GM18868 (cell line): ENCODE measurements around the gene PRKG1.

Experiments
- ATAC-seq: cut with Tn5 transposase; IDR thresholded peaks from one replicate; pipeline ENCODE4 v1.9.1; 2021; ENCODE audit warnings: mild to moderate bottlenecking, moderate library complexity; ENCODE audit not compliant: unreplicated experiment

Gene PRKG1

GRCh38 chr10:52066383-52066782 is 992.1 kb downstream of the PRKG1 start:
- ATAC-seq = no peak

DNA sequence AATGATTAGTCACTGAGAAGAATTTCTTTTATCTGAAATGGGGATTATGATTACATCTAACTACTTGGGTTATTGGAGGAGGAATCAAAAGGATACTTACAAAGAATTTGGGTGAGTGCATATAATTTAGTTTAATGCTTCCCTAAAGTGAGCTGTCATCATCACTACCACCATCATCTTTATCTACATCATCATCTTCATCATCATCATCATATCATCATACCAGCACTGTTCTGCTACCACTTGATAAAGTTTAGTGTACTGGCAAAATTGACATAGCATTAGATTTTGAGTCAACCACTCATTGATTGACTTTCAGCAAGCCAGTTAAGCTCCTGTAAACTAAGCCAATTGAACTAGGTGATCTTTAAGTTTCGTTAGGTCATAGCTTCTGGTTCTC is 994.2 kb downstream of the PRKG1 start:
- no peak for ATAC-seq

DNA sequence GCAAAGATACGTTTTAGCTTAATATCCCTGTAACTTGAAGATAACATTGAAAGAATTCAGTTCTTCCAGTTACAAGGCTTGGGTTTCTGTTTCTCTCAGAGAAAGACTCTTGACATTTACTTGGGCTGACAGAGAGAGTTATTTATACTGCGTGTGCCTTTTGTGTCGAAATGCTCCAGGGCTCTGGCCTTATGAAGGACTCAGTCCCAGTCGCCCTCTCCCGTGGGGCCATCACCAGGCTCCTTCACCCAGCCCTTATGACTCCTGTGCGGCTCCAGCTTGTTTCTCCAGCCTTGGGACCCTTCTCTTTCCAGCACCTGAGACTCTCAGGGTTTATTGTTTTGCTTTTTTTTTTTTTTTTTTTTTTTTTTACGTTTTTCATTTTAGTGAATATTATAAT is 997.5 kb downstream of the PRKG1 start:
- no peak for ATAC-seq

GRCh38 chr10:52074505-52075026 is 1000.3 kb downstream of the PRKG1 start:
- ATAC-seq = no peak

DNA sequence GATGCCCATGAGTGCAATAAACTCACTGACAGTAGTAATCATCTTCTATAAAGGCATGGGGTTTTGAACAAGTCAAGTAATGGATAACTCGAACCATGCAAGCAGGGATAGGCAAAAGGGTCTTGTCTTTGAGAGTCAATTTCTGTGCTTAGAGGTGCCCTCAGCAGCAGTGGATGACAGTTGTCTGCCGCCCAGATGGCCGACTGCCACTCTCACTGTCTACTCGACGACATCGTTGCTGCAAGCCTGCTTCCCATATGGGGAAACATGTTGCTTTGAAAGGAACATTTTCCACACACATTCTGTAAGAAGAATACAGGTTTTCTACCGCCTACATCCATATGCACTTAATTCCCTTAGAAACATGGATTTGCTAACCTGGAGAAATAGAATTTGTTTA is 1003.5 kb downstream of the PRKG1 start:
- ATAC-seq = no peak

DNA sequence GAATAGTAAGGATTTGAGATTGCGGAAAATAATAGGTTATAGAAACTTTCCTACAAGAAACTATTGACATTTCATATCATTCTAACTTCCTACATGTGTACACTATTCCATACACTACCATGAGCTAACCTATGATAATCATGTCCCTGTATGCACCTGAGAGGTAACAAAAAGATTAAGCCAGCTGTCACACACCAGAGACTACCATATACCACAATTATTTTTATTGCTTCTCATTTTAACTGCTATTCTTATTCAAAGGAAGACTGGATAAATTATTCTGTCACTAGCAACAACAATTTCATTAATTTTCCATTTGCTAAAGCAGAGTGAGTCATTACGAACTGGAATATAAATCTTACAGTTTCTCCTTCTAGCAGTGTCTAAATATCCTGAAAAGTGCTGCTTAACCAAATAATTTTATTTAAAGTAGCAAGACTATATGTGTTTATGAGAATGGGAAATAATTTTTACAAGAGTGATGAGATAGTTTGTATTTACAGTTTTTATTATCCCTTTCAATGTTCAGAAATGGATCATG is 1004.2 kb downstream of the PRKG1 start:
- ATAC-seq = no peak

GRCh38 chr10:52082307-52082706 is 1008.0 kb downstream of the PRKG1 start:
- ATAC-seq = no peak

DNA sequence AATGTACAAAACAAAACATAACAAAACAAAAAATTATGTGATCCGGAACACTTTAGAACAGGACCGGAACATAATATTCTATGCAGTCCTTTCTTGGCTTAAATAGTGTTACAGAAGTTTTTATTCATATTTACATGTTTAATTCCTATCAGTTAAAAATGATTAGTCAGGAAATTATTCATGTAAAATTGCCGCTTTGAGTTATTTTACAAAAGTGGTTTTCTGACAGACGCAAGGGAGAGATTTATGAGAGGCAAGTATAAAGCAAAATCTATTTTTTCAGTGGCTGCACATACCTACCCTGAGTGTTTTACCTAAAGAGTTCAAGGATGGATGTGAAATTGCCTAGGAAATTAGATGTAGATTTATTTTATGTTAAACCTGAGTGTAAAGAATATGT is 1009.1 kb downstream of the PRKG1 start:
- ATAC-seq = no peak

- ATAC-seq = no peak
These were observed 1018.1 kb downstream of the PRKG1 start for GRCh38 chr10:52092390-52092789.

DNA sequence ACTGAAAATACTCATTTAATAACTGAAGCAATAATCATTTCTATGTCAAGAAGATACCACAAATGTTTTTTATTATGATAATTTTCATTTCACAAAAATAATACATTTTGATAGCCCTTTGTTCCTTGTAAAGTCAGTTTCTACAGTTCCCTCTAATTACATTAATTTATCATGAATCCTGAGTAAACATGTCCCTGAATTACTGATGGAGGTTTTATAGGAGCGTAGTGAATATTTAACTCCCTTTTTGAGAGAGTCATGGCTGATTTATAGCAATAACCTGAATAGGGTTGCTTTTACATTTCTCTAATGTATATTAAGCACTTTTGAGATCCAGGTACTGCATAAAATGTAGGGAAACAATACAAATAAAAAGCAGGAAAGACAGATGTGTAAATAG is 1023.8 kb downstream of the PRKG1 start:
- ATAC-seq = no peak

DNA sequence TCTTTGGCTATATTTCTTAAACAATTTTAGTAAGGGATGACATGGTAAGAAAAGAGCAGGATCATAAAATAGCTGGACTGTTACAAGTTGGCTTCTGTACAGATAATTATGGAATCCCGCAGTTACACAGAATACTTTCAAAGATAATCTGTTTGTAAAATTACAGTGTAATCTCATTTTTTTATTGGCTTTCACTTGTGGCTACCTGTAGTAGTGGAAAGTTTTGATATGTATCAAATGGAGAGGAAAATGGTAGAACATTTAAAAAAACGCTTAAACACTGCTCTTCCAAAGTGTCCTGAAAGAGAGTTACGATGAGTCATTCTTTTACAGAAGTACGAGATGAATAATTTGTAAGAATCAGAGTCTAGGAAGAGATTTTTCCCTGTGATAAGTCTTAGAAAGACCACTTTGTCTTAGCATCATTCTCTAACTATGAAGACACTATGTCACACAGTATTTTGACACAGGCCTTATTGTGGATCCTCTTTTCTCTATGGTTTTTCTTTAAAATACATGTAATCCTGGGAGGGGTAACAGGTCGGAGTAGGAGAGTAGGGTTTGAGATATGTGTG is 1024.8 kb downstream of the PRKG1 start:
- no peak for ATAC-seq

DNA sequence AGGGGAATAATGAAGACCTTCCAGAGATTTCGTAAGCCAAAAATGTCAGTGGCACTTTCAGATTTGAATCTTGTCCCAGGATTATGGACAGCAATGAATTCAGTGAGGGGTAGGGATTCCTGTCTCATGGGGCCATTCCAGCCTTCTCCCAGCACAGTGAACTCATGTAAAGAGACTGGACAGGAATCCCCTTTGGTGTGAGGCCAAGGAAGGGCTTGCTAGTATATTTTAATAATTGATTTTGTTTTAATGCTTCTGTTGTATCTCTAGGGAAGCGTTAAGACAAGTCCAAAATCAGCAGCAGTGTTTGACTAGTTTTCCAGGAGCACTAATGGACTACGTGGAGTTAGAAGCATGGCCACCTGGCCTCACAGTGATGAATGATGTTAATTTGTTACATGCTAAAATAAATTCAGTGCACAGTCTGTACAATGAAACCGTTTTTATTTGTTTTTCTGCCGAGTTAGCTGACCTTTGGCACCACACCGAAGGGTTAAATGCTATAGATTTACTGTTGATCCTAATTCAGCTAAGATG is 1025.8 kb downstream of the PRKG1 start:
- no peak for ATAC-seq

- no peak for ATAC-seq
These were observed 1031.0 kb downstream of the PRKG1 start for GRCh38 chr10:52105301-52105700.

GRCh38 chr10:52106011-52106410 is 1031.7 kb downstream of the PRKG1 start:
- ATAC-seq = no peak

DNA sequence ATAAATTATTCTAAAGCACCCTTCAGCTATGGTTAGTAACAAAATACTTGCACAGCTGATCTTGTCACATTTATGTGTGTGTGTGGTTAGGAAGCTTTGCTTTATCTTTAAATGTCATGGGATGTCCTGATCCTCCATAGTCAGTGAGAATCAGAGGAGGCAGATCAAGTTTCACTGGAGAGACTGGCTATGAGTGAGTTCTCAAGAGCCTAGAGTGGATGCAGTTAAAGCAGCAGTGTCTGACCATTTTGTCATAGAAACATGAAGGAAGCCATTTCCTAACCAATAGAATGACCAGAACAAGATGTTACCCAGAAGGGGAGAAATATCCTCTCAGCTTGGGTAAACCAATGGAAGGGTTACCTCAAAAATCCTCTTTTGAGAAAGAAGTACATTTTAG is 1032.6 kb downstream of the PRKG1 start:
- no peak for ATAC-seq

GRCh38 chr10:52108236-52108635 is 1033.9 kb downstream of the PRKG1 start:
- ATAC-seq = no peak

DNA sequence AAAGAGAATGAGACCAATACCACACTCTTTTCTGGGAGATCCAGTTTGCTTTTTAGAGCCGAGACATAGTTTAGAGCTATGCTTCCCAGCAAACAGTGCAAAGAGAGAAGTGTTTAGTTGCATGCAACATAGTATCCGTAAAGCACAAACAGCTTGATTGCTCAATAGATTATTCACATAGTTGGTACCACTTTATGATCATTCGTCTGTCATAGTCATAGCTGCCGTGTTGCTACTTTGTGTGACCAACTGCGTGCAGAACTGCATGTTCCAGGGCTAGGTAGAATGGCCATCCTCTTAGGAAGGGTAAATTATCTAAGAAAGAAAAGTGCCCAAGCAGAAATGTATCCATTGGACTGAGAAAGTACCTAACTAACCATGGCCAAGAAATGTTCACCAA is 1036.3 kb downstream of the PRKG1 start:
- ATAC-seq = no peak

GRCh38 chr10:52111101-52111891 is 1037.0 kb downstream of the PRKG1 start:
- ATAC-seq = no peak

DNA sequence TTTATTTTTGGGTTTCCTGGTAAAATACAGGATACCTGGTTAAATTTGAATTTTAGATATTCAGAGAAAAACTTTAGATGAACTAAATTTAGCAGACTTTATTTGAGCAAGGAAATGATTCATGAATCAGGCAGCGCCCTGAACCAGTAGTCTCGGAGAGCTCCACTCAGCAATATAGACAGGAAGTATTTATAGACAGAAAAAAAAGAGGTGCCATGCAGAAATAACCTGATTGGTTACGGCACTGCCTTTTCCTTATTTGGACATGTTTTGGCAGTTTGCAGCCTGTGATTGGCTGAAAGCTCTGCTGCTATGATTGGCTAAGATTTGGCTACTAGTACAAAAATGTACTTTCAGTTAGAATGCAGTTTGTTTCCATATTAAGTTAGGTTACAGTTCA is 1041.5 kb downstream of the PRKG1 start:
- ATAC-seq = no peak

GRCh38 chr10:52119507-52119906 is 1045.2 kb downstream of the PRKG1 start:
- ATAC-seq = no peak

DNA sequence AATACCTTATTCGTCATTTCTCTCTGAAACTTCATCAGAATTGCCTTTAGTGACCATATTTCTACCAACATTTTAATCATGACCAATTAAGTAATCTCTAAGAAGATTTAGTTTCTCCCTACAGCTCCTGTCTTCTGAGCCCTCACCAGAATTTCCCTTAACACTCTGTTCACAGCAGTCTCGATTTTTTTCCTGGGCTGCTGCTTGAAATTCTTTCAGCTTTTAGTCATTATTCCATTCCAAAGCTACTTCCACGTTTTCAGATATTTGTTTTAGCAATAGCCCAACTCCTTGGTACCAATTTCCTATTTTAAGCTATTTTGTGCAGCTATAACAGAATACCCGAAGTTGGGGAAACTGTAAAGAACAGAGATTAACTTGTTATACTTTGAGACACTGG is 1047.4 kb downstream of the PRKG1 start:
- no peak for ATAC-seq

- no peak for ATAC-seq
These were observed 1053.9 kb downstream of the PRKG1 start for GRCh38 chr10:52128056-52128683.
